ENCODE measurements around the gene FGGY. TPM values are rescaled to one million over a fixed set of nuclear protein-coding genes. Genes with fewer than 3 reads are reported as not detected.

The FGGY gene
- total and polyA plus RNA-seq, 11 donors: 7.2 to 42.9 (median 32.0) TPM

DNA sequence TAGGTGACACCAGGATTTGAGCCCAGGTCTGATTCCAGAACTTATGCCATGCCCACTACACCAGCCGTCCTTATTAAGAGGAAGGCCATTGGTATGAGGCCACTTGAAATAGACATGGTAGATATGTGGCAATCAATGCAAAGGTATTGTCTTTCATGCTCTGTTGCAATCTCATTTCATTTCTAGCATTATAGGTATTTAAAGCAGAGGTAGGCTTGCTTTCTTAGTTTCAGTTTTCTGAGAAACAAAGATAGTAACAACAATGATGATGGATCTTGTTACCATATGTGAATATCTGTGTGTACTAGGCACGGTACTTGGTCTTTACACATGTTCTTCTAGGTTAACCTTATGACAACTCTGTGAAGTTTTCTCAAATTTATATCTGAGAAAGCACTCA, 113.1 kb downstream of the FGGY start:
- Histone ChIP-seq H3K27ac (no peak overlapping the region), H3K4me3 (no peak overlapping the region), H3K4me1 (peaks cover 0 to 15% (median 0%) of the 10 kb centered on the region in 12 donors), H3K9me3 (peaks cover 0 to 6% (median 0%) of the 10 kb centered on the region in 12 donors), H3K36me3 (no peaks in the 10 kb centered on the region), H3K27me3 (no peaks in the 10 kb centered on the region)
- WGBS, 4 donors: 96 to 99% (median 98%) methylated on average over 2 of the region's 2 CpGs
- DNase-seq: no peak
- no peak for TF ChIP-seq POLR2A (IDR thresholded peaks at IDR 0.05)
- TF ChIP-seq, protein P1, sequence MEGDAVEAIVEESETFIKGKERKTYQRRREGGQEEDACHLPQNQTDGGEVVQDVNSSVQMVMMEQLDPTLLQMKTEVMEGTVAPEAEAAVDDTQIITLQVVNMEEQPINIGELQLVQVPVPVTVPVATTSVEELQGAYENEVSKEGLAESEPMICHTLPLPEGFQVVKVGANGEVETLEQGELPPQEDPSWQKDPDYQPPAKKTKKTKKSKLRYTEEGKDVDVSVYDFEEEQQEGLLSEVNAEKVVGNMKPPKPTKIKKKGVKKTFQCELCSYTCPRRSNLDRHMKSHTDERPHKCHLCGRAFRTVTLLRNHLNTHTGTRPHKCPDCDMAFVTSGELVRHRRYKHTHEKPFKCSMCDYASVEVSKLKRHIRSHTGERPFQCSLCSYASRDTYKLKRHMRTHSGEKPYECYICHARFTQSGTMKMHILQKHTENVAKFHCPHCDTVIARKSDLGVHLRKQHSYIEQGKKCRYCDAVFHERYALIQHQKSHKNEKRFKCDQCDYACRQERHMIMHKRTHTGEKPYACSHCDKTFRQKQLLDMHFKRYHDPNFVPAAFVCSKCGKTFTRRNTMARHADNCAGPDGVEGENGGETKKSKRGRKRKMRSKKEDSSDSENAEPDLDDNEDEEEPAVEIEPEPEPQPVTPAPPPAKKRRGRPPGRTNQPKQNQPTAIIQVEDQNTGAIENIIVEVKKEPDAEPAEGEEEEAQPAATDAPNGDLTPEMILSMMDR (IDR thresholded peaks at IDR 0.05): no peak
- no peak for ATAC-seq
- intact Hi-C loops (cut with DNase I): no loop called here

DNA sequence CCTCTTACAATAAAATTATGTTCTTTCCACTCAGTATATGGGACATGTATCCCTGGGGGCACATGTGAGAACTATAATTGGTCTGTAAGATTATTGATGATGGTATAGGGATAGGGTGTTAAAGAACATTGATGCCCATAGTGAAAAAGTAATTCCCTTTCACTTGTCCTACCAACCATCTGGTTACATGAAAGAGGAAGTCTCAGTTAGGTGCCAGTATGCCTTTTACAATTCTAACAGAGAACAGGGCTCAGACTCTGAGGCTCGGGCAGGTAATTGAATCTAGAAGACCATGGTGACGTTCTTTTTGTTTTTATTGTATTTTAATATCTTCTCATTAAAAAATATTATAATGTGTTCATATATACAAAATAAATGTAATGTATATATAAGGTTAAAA, 113.6 kb downstream of the FGGY start:
- Histone ChIP-seq H3K27me3 (no peaks in the 10 kb centered on the region), H3K36me3 (no peaks in the 10 kb centered on the region), H3K27ac (no peak overlapping the region), H3K4me1 (peaks cover 0 to 15% (median 0%) of the 10 kb centered on the region in 12 donors), H3K4me3 (no peak overlapping the region), H3K9me3 (peaks cover 0 to 6% (median 0%) of the 10 kb centered on the region in 12 donors)
- ATAC-seq (no peak), DNase-seq (no peak)
- WGBS, 4 donors: 97 to 99% (median 98%) methylated on average over 2 of the region's 2 CpGs
- intact Hi-C loops (cut with DNase I): no loop called here
- TF ChIP-seq, protein P1 (IDR thresholded peaks at IDR 0.05): no peak
- no peak for TF ChIP-seq POLR2A (IDR thresholded peaks at IDR 0.05)

DNA sequence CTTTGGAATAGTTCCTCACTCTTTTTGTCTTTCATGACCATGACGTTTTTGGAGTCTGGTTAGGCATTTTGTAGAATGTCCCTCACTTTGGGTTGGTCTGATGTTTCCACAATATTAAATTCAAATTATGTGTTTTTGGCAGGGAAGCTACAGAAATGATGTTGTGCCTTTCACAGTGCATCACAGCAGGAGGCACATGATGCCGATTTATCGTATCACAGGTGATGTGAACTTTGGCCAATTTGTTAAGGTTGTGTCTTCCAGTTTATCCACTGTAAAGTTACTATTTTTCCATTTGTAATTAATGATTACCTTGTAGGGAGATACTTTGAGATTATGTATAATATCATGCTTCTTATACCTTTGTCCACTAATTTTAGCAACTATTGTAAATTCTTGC, 114.3 kb downstream of the FGGY start:
- TF ChIP-seq POLR2A (IDR thresholded peaks at IDR 0.05): no peak
- TF ChIP-seq, protein P1 (IDR thresholded peaks at IDR 0.05): no peak
- 84 to 97% (median 91%) methylated on average over 3 of the region's 3 CpGs for WGBS, 4 donors
- no peak overlapping the region for H3K27ac ChIP-seq

DNA sequence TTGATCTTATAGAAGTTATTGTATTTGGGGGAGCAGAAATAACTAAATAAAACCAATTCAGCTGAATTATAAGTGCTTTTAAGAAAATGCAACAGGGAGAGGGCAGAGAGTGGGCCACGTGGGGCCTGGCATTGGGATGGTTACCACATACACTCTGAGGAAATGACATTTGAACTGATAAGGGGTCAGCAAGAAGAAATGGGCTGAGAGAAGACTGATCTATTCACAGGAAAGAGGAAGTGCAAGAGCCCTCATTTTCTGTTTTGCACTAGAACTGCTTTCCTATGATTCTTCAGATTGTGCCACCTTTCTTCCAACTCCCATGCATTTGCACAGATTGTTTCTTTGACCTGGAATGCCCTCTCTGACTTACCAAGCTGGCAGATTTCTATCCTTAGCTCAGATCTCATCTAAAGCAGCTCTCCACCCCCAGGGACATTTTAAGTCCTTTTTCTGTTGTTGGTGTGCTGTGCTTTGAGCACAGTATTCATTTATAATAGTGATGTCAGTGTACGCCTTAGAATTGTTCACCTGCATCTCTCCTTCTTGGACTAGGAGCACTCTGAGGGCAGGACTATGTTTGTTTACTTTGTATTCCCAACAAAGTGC, 115.9 kb downstream of the FGGY start:
- Histone ChIP-seq H3K4me1 (peaks cover 0 to 14% (median 0%) of the 10 kb centered on the region in 12 donors), H3K4me3 (no peak overlapping the region), H3K36me3 (no peaks in the 10 kb centered on the region), H3K9me3 (no peaks in the 10 kb centered on the region), H3K27me3 (no peaks in the 10 kb centered on the region), H3K27ac (no peak overlapping the region)
- DNase-seq (no peak), ATAC-seq (no peak)
- TF ChIP-seq POLR2A (IDR thresholded peaks at IDR 0.05): no peak
- TF ChIP-seq, protein P1 (IDR thresholded peaks at IDR 0.05): no peak
- WGBS, 4 donors: 65 to 71% (median 67%) methylated on average over 2 of the region's 2 CpGs
- intact Hi-C loops (cut with DNase I): no loop called here

More for the DNA sequence above, 114.3 kb downstream of the FGGY start:
- no peaks in the 10 kb centered on the region for H3K27me3 ChIP-seq
- DNase-seq: no peak
- peaks cover 0 to 6% (median 0%) of the 10 kb centered on the region in 12 donors for H3K9me3 ChIP-seq
- H3K4me3 ChIP-seq: no peak overlapping the region
- H3K4me1 ChIP-seq: peaks cover 0 to 15% (median 0%) of the 10 kb centered on the region in 12 donors
- intact Hi-C loops (cut with DNase I): no loop called here
- no peaks in the 10 kb centered on the region for H3K36me3 ChIP-seq
- no peak for ATAC-seq
